ENCODE measurements around the gene TCEANC.
A peak's percentile ranks its signal among the peaks of the same experiment; 100 is the strongest.

Gene TCEANC

GRCh38 chrX:13689741-13690211, 36.8 kb downstream of the TCEANC start:
- H3K9ac ChIP-seq = peak overlapping the region; percentile 83
- H3K4me2 ChIP-seq = peak overlapping the region; percentile 71
- peak overlapping the region; percentile 76 for H3K4me3 ChIP-seq
- H3K4me1 ChIP-seq = peaks cover 44% of the 10 kb centered on the region
- peak overlapping the region; percentile 87 for H3K27ac ChIP-seq
- TF ChIP-seq Cebpa-rat (IDR thresholded peaks at IDR 0.05) = no peak
- peaks cover 62% of the 10 kb centered on the region for H4K20me1 ChIP-seq
- H3K27me3 ChIP-seq = peaks cover 98% of the 10 kb centered on the region
- H3K9me3 ChIP-seq = no peaks in the 10 kb centered on the region
- H3K36me3 ChIP-seq = no peaks in the 10 kb centered on the region

GRCh38 chrX:13690836-13691235, 37.9 kb downstream of the TCEANC start:
- Histone ChIP-seq H3K36me3 (no peaks in the 10 kb centered on the region), H3K4me3 (peak overlapping the region; percentile 76), H3K27me3 (peaks cover 98% of the 10 kb centered on the region), H4K20me1 (peaks cover 73% of the 10 kb centered on the region), H3K4me2 (peak overlapping the region; percentile 71), H3K27ac (peak overlapping the region; percentile 87; the same call in 1 of the 2 replicates), H3K4me1 (peaks cover 54% of the 10 kb centered on the region), H3K9me3 (no peaks in the 10 kb centered on the region), H3K9ac (peak overlapping the region; percentile 83; the same call in 1 of the 2 replicates)
- no peak for TF ChIP-seq Cebpa-rat (IDR thresholded peaks at IDR 0.05)

GRCh38 chrX:13691841-13692371, 39.0 kb downstream of the TCEANC start:
- H3K4me1 ChIP-seq = peaks cover 65% of the 10 kb centered on the region
- no peak overlapping the region for H3K4me3 ChIP-seq
- H3K27me3 ChIP-seq = peaks cover 100% of the 10 kb centered on the region
- H3K9me3 ChIP-seq = no peaks in the 10 kb centered on the region
- H3K4me2 ChIP-seq = peak overlapping the region; percentile 71
- H3K9ac ChIP-seq = no peak overlapping the region
- H3K27ac ChIP-seq = no peak overlapping the region
- H4K20me1 ChIP-seq = peaks cover 84% of the 10 kb centered on the region
- no peak for TF ChIP-seq Cebpa-rat (IDR thresholded peaks at IDR 0.05)
- H3K36me3 ChIP-seq = no peaks in the 10 kb centered on the region

- H3K4me2 ChIP-seq = peak overlapping the region; percentile 76
- no peak overlapping the region for H3K4me3 ChIP-seq
- peaks cover 100% of the 10 kb centered on the region for H3K27me3 ChIP-seq
- peaks cover 93% of the 10 kb centered on the region for H4K20me1 ChIP-seq
- peaks cover 74% of the 10 kb centered on the region for H3K4me1 ChIP-seq
- no peak for TF ChIP-seq Cebpa-rat (IDR thresholded peaks at IDR 0.05)
- no peaks in the 10 kb centered on the region for H3K9me3 ChIP-seq
- no peaks in the 10 kb centered on the region for H3K36me3 ChIP-seq
- H3K9ac ChIP-seq = no peak overlapping the region
- no peak overlapping the region for H3K27ac ChIP-seq
Measured at GRCh38 chrX:13692771-13693231, 39.9 kb downstream of the TCEANC start.

GRCh38 chrX:13693341-13693961, 40.5 kb downstream of the TCEANC start:
- no peak for TF ChIP-seq Cebpa-rat (IDR thresholded peaks at IDR 0.05)
- H3K36me3 ChIP-seq = no peaks in the 10 kb centered on the region
- H4K20me1 ChIP-seq = peaks cover 99% of the 10 kb centered on the region
- H3K4me2 ChIP-seq = peak overlapping the region; percentile 76
- H3K9me3 ChIP-seq = no peaks in the 10 kb centered on the region
- H3K4me3 ChIP-seq = no peak overlapping the region
- H3K27ac ChIP-seq = no peak overlapping the region
- H3K9ac ChIP-seq = no peak overlapping the region; the same call in 1 of the 2 replicates
- peaks cover 95% of the 10 kb centered on the region for H3K27me3 ChIP-seq
- peaks cover 79% of the 10 kb centered on the region for H3K4me1 ChIP-seq

- Histone ChIP-seq H3K9ac (no peak overlapping the region), H3K9me3 (no peaks in the 10 kb centered on the region), H4K20me1 (peaks cover 99% of the 10 kb centered on the region), H3K4me2 (peak overlapping the region; percentile 76), H3K4me3 (peak overlapping the region; percentile 40), H3K27ac (0 out of 2 replicates have a peak overlapping the region, but pooled peaks have one; percentile 18), H3K36me3 (no peaks in the 10 kb centered on the region), H3K4me1 (peaks cover 83% of the 10 kb centered on the region), H3K27me3 (peaks cover 86% of the 10 kb centered on the region)
- TF ChIP-seq Cebpa-rat (IDR thresholded peaks at IDR 0.05) = no peak
Measured at GRCh38 chrX:13694359-13694758, 41.4 kb downstream of the TCEANC start.

GRCh38 chrX:13694983-13695382, 42.0 kb downstream of the TCEANC start:
- Histone ChIP-seq H3K27ac (peak overlapping the region; percentile 18; the same call in 1 of the 2 replicates), H3K4me3 (peak overlapping the region; percentile 40), H3K27me3 (peaks cover 82% of the 10 kb centered on the region), H3K4me1 (peaks cover 83% of the 10 kb centered on the region), H3K4me2 (peak overlapping the region; percentile 76), H3K9me3 (no peaks in the 10 kb centered on the region), H4K20me1 (peaks cover 99% of the 10 kb centered on the region), H3K9ac (no peak overlapping the region), H3K36me3 (no peaks in the 10 kb centered on the region)
- no peak for TF ChIP-seq Cebpa-rat (IDR thresholded peaks at IDR 0.05)

- peaks cover 81% of the 10 kb centered on the region for H3K4me1 ChIP-seq
- H3K27me3 ChIP-seq = peaks cover 77% of the 10 kb centered on the region
- no peaks in the 10 kb centered on the region for H3K36me3 ChIP-seq
- H3K9ac ChIP-seq = no peak overlapping the region
- no peak overlapping the region for H3K4me3 ChIP-seq
- no peak for TF ChIP-seq Cebpa-rat (IDR thresholded peaks at IDR 0.05)
- no peak overlapping the region for H3K27ac ChIP-seq
- no peaks in the 10 kb centered on the region for H3K9me3 ChIP-seq
- peaks cover 99% of the 10 kb centered on the region for H4K20me1 ChIP-seq
- H3K4me2 ChIP-seq = peak overlapping the region; percentile 38; the same call in 1 of the 2 replicates
Measured at GRCh38 chrX:13695601-13696115, 42.7 kb downstream of the TCEANC start.

- Histone ChIP-seq H3K27me3 (peaks cover 71% of the 10 kb centered on the region), H3K4me1 (peaks cover 73% of the 10 kb centered on the region), H4K20me1 (peaks cover 100% of the 10 kb centered on the region), H3K4me3 (no peak overlapping the region), H3K9me3 (no peaks in the 10 kb centered on the region), H3K36me3 (no peaks in the 10 kb centered on the region), H3K27ac (no peak overlapping the region), H3K9ac (no peak overlapping the region), H3K4me2 (peak overlapping the region; percentile 38)
- TF ChIP-seq Cebpa-rat (IDR thresholded peaks at IDR 0.05) = no peak
Measured at GRCh38 chrX:13697455-13697854, 44.5 kb downstream of the TCEANC start.

GRCh38 chrX:13697976-13698375, 45.0 kb downstream of the TCEANC start:
- no peak overlapping the region for H3K4me3 ChIP-seq
- peaks cover 68% of the 10 kb centered on the region for H3K4me1 ChIP-seq
- no peak for TF ChIP-seq Cebpa-rat (IDR thresholded peaks at IDR 0.05)
- peaks cover 100% of the 10 kb centered on the region for H4K20me1 ChIP-seq
- H3K9ac ChIP-seq = no peak overlapping the region
- H3K36me3 ChIP-seq = no peaks in the 10 kb centered on the region
- peak overlapping the region; percentile 38 for H3K4me2 ChIP-seq
- H3K27me3 ChIP-seq = peaks cover 68% of the 10 kb centered on the region
- no peaks in the 10 kb centered on the region for H3K9me3 ChIP-seq
- no peak overlapping the region for H3K27ac ChIP-seq
